Activated T-cell treated with anti-CD3 and anti-CD28 coated beads for 4 hours (primary cell): ENCODE data around the gene MAVS.
"Not testable (repeated sequence)": the region's sequence is repeated elsewhere in the genome, so short reads cannot be mapped to it uniquely, and the experiment has no call there.

Source experiments
- DNase-seq: peaks from one replicate; pipeline ENCODE4 v3.0.0-alpha.2; 2020

MAVS gene

GRCh38 chr20:3889489-3890397, 43.1 kb downstream of the MAVS start:
- no peak for DNase-seq

GRCh38 chr20:3890398-3890751, 43.7 kb downstream of the MAVS start:
- DNase-seq, result no peak

GRCh38 chr20:3890999-3891929, 44.6 kb downstream of the MAVS start:
- DNase-seq, result no peak

- no peak for DNase-seq
Measured at GRCh38 chr20:3894796-3895195, 48.2 kb downstream of the MAVS start.

- no peak for DNase-seq
Measured at GRCh38 chr20:3896302-3896701, 49.7 kb downstream of the MAVS start.

- DNase-seq, result no peak
Measured at GRCh38 chr20:3896853-3897583, 50.4 kb downstream of the MAVS start.

GRCh38 chr20:3898181-3898580, 51.5 kb downstream of the MAVS start:
- not testable (repeated sequence) for DNase-seq

GRCh38 chr20:3898639-3899038, 52.0 kb downstream of the MAVS start:
- DNase-seq, result no peak

GRCh38 chr20:3900187-3900604, 53.6 kb downstream of the MAVS start:
- no peak for DNase-seq

GRCh38 chr20:3901028-3901705, 54.5 kb downstream of the MAVS start:
- DNase-seq, result no peak

GRCh38 chr20:3901706-3902440, 55.2 kb downstream of the MAVS start:
- DNase-seq, result no peak

- DNase-seq, result no peak
Measured at GRCh38 chr20:3902446-3902845, 55.8 kb downstream of the MAVS start.

- DNase-seq, result no peak
Measured at GRCh38 chr20:3904224-3904623, 57.6 kb downstream of the MAVS start.

GRCh38 chr20:3904857-3905256, 58.2 kb downstream of the MAVS start:
- DNase-seq, result no peak

GRCh38 chr20:3906744-3907721, 60.4 kb downstream of the MAVS start:
- DNase-seq, result not testable (repeated sequence)

- no peak for DNase-seq
Measured at GRCh38 chr20:3908667-3909066, 62.0 kb downstream of the MAVS start.

- no peak for DNase-seq
Measured at GRCh38 chr20:3909952-3910366, 63.3 kb downstream of the MAVS start.

GRCh38 chr20:3910853-3911252, 64.2 kb downstream of the MAVS start:
- DNase-seq, result no peak

- no peak for DNase-seq
Measured at GRCh38 chr20:3911956-3912355, 65.3 kb downstream of the MAVS start.

GRCh38 chr20:3914446-3914845, 67.8 kb downstream of the MAVS start:
- DNase-seq, result no peak
